K562 (cell line): ENCODE measurements around the gene MBD4. TPM values are rescaled to one million over a fixed set of nuclear protein-coding genes. Genes with fewer than 3 reads are reported as not detected.

Experiments
- CHD2 ChIP-seq: IDR thresholded peaks from 2 replicates; pipeline ENCODE4 v1.6.1; 2011; ENCODE audit warnings: low read depth, low read length
- CREB1 ChIP-seq, 2 experiments: sonication (generic) in 1 of 2; formaldehyde crosslinking in 1 of 2; IDR thresholded peaks; 2 replicates each; pipeline versions ENCODE4 v1.6.1 to v1.8.0; 2012 to 2022; ENCODE audit warnings: inconsistent platforms in 1 of 2, mild to moderate bottlenecking in 1 of 2, missing genetic modification reagents in 1 of 2, moderate library complexity in 1 of 2
- MCM2 ChIP-seq: fragments of 450-650 bp; IDR thresholded peaks from 2 replicates; pipeline ENCODE4 v1.6.1; 2017; ENCODE audit warnings: low read depth, mild to moderate bottlenecking
- RAD51 ChIP-seq: fragments of 450-650 bp; IDR thresholded peaks from 2 replicates; pipeline ENCODE4 v1.7.1; 2016; ENCODE audit warnings: low read depth, mild to moderate bottlenecking, borderline replicate concordance
- RBFOX2 ChIP-seq: fragments of 200-400 bp; formaldehyde crosslinking; IDR thresholded peaks from 2 replicates; pipeline ENCODE4 v1.6.1; 2017; ENCODE audit warnings: low read depth, mild to moderate bottlenecking, low read length, moderate library complexity
- SAP30 ChIP-seq: fragments of 200-600 bp; sonication (generic); IDR thresholded peaks from 2 replicates; pipeline ENCODE4 v1.6.1; 2012; ENCODE audit warnings: borderline replicate concordance, low read depth, mild to moderate bottlenecking, moderate library complexity, low read length, control low read depth, inconsistent platforms; ENCODE audit not compliant: insufficient read depth, poor library complexity, severe bottlenecking
- TAF1 ChIP-seq: IDR thresholded peaks from 2 replicates; pipeline ENCODE4 v1.6.1; 2011; ENCODE audit warnings: mild to moderate bottlenecking, low read length, moderate library complexity; ENCODE audit not compliant: insufficient read depth, control insufficient read depth, severe bottlenecking; ENCODE audit errors: extremely low read depth
- YY1 ChIP-seq, 3 experiments: IDR thresholded peaks; 2 replicates each; pipeline ENCODE4 v1.6.1; 2011; ENCODE audit warnings: low read length in 2 of 3, mild to moderate bottlenecking in 2 of 3, moderate library complexity in 2 of 3, borderline replicate concordance in 1 of 3, control low read depth in 1 of 3, low read depth in 1 of 3; ENCODE audit not compliant: insufficient read depth in 3 of 3, insufficient replicate concordance in 2 of 3, control insufficient read depth in 1 of 3, insufficient read length in 1 of 3; ENCODE audit errors: extremely low read depth in 1 of 3
- ZNF12 ChIP-seq: sonication (generic); formaldehyde crosslinking; IDR thresholded peaks from 2 replicates; pipeline ENCODE4 v1.4.0; 2020; ENCODE audit warnings: mild to moderate bottlenecking, missing genetic modification reagents
- ZNF143 ChIP-seq: sonication (generic); formaldehyde crosslinking; IDR thresholded peaks from 2 replicates; pipeline ENCODE4 v1.9.0; 2022; ENCODE audit warnings: mild to moderate bottlenecking, missing genetic modification reagents
- ZNF561 ChIP-seq: fragments of 450-650 bp; formaldehyde crosslinking; conservative IDR thresholded peaks from 2 replicates; pipeline ENCODE4 v1.4.0; 2020; ENCODE audit warnings: mild to moderate bottlenecking, moderate library complexity
- polyA plus RNA-seq, 8 experiments: library from polyadenylated mRNA; depleted of rRNA in 4 of 8; stranded (reverse) in 5 of 8; unstranded in 3 of 8; fragments of >200 nt; fragmentation: Nextera tagmentation in 2 of 8; fragmentation: Illumina TruSeq in 1 of 8; extraction: Ambion mirVana in 2 of 8; extraction: Trizol in 1 of 8; gene quantifications; 2 replicates each; pipeline versions ENCODE4 v1.2.1 to v1.2.3, GENCODE V29; 2011 to 2014; ENCODE audit warnings: inconsistent platforms in 1 of 8, missing spikeins in 1 of 8
- total RNA-seq, 7 experiments: library from RNA; depleted of rRNA in 6 of 7; stranded (reverse); fragments of >200 nt in 6 of 7; fragmentation: Illumina TruSeq in 2 of 7; extraction: Trizol in 2 of 7; gene quantifications; 2 replicates each; pipeline versions ENCODE4 v1.2.1 to v1.2.3, GENCODE V29; 2011 to 2021; ENCODE audit warnings: low replicate concordance in 1 of 7
- TF ChIP-seq, protein P1 (sequence below): sonication (generic); IDR thresholded peaks from 2 replicates; pipeline ENCODE4 v1.6.1; 2016
- TF ChIP-seq, protein P2 (sequence below), 2 experiments: IDR thresholded peaks in 1 of 2; conservative IDR thresholded peaks in 1 of 2; 2 replicates each; pipeline ENCODE4 v1.6.1; 2016; ENCODE audit warnings: low read depth in 2 of 2, mild to moderate bottlenecking in 1 of 2, missing compliant biosample characterization in 1 of 2, missing genetic modification characterization in 1 of 2, moderate library complexity in 1 of 2
- TF ChIP-seq, protein P3 (sequence below), 3 experiments: fragments of 200-800 bp in 1 of 3; fragments of 250-450 bp in 1 of 3; fragments of 450-650 bp in 1 of 3; sonication (Bioruptor Pico) in 1 of 3; sonication (Bioruptor generic) in 1 of 3; formaldehyde crosslinking in 1 of 3; IDR thresholded peaks; 2 replicates each; pipeline versions ENCODE4 v1.6.1 to v1.8.0; 2016 to 2022; ENCODE audit warnings: mild to moderate bottlenecking in 2 of 3, missing genetic modification characterization in 2 of 3, missing compliant biosample characterization in 1 of 3, moderate library complexity in 1 of 3
- TF ChIP-seq, protein P4 (sequence below): fragments of 250-450 bp; sonication (Bioruptor Pico); IDR thresholded peaks from 2 replicates; pipeline ENCODE4 v1.8.0; 2022; ENCODE audit warnings: inconsistent platforms, mild to moderate bottlenecking, moderate library complexity, borderline replicate concordance

Gene MBD4
- total and polyA plus RNA-seq, 9 of the 15 experiments (the other 6 are each of a cell fraction or from before 2014, with no cell fraction given) = 13.3 to 63.9 (median 39.0) TPM

DNA sequence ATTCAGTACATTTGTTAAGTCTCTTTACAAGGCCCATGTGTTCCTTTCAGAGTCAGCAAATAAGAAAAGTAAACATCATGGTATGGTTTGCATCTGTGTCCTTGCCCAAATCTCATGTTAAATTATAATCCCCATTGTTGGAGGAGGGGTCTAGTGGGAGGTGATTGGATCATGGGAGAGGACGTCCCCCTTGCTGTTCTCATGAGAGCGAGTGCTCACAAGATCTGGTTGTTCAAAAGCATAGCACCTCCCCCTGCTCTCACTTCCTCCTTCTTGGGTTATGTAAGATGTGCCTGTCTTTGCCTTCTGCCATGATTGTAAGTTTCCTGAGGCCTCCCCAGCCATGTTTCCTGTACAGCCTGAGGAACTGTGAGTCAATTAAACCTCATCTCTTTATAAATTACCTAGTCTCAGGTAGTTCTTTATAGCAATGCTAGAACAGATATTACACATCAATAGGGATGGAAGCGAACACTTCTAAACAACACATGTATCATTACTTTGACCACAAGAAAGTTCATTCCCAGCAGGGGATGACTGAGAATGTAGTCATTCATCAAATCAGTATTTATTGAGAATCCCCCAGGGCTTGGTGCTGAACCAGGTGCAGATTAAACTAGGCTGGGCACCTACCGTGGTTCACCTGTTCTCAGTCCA lies 15.4 kb downstream of the MBD4 start (continued):
- TF ChIP-seq, protein P1, sequence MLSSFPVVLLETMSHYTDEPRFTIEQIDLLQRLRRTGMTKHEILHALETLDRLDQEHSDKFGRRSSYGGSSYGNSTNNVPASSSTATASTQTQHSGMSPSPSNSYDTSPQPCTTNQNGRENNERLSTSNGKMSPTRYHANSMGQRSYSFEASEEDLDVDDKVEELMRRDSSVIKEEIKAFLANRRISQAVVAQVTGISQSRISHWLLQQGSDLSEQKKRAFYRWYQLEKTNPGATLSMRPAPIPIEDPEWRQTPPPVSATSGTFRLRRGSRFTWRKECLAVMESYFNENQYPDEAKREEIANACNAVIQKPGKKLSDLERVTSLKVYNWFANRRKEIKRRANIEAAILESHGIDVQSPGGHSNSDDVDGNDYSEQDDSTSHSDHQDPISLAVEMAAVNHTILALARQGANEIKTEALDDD = no peak
- no peak for TF ChIP-seq RBFOX2
- no peak for TF ChIP-seq MCM2
- TF ChIP-seq TAF1 = no peak
- TF ChIP-seq ZNF561 (CRISPR knock-in tag) = no peak
- TF ChIP-seq, protein P2, sequence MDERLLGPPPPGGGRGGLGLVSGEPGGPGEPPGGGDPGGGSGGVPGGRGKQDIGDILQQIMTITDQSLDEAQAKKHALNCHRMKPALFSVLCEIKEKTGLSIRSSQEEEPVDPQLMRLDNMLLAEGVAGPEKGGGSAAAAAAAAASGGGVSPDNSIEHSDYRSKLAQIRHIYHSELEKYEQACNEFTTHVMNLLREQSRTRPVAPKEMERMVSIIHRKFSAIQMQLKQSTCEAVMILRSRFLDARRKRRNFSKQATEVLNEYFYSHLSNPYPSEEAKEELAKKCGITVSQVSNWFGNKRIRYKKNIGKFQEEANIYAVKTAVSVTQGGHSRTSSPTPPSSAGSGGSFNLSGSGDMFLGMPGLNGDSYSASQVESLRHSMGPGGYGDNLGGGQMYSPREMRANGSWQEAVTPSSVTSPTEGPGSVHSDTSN (CRISPR knock-in tag; IDR thresholded peaks at IDR 0.05; ENCODE audit: low read depth) = no peak
- TF ChIP-seq, protein P2 (tag; conservative IDR thresholded peaks at IDR 0.05; ENCODE audit: low read depth) = no peak
- TF ChIP-seq YY1 (IDR thresholded peaks at IDR 0.05; ENCODE audit: borderline replicate concordance in 1 of 3, control insufficient read depth in 1 of 3, extremely low read depth in 1 of 3, insufficient read depth in 3 of 3, insufficient read length in 1 of 3, insufficient replicate concordance in 2 of 3, low read depth in 1 of 3, low read length in 2 of 3) = peak in 1 of 3 experiments; percentile 23
- TF ChIP-seq ZNF12 (CRISPR knock-in tag) = no peak
- no peak for TF ChIP-seq SAP30
- TF ChIP-seq, protein P3, sequence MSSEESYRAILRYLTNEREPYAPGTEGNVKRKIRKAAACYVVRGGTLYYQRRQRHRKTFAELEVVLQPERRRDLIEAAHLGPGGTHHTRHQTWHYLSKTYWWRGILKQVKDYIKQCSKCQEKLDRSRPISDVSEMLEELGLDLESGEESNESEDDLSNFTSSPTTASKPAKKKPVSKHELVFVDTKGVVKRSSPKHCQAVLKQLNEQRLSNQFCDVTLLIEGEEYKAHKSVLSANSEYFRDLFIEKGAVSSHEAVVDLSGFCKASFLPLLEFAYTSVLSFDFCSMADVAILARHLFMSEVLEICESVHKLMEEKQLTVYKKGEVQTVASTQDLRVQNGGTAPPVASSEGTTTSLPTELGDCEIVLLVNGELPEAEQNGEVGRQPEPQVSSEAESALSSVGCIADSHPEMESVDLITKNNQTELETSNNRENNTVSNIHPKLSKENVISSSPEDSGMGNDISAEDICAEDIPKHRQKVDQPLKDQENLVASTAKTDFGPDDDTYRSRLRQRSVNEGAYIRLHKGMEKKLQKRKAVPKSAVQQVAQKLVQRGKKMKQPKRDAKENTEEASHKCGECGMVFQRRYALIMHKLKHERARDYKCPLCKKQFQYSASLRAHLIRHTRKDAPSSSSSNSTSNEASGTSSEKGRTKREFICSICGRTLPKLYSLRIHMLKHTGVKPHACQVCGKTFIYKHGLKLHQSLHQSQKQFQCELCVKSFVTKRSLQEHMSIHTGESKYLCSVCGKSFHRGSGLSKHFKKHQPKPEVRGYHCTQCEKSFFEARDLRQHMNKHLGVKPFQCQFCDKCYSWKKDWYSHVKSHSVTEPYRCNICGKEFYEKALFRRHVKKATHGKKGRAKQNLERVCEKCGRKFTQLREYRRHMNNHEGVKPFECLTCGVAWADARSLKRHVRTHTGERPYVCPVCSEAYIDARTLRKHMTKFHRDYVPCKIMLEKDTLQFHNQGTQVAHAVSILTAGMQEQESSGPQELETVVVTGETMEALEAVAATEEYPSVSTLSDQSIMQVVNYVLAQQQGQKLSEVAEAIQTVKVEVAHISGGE (CRISPR knock-in tag; IDR thresholded peaks at IDR 0.05) = no peak
- TF ChIP-seq, protein P4, sequence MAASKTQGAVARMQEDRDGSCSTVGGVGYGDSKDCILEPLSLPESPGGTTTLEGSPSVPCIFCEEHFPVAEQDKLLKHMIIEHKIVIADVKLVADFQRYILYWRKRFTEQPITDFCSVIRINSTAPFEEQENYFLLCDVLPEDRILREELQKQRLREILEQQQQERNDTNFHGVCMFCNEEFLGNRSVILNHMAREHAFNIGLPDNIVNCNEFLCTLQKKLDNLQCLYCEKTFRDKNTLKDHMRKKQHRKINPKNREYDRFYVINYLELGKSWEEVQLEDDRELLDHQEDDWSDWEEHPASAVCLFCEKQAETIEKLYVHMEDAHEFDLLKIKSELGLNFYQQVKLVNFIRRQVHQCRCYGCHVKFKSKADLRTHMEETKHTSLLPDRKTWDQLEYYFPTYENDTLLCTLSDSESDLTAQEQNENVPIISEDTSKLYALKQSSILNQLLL (CRISPR knock-in tag) = no peak
- TF ChIP-seq CHD2 = no peak
- TF ChIP-seq RAD51 = no peak
- no peak for TF ChIP-seq CREB1 (IDR thresholded peaks at IDR 0.05)
- no peak for TF ChIP-seq CREB1 (CRISPR knock-in tag; IDR thresholded peaks at IDR 0.05)
- TF ChIP-seq ZNF143 = no peak
